Measurements from ENCODE around the gene SLC16A1.

GRCh38 chr1:112975336-112975735, 19.3 kb upstream of the SLC16A1 start:
- TF ChIP-seq CTCF (conservative IDR thresholded peaks at IDR 0.05; ENCODE audit: low read depth in 2 of 2) (no peak), POLR2AphosphoS5 (IDR thresholded peaks at IDR 0.05; ENCODE audit: low read depth) (no peak), EZH2phosphoT487 (IDR thresholded peaks at IDR 0.05; ENCODE audit: unreplicated experiment) (no peak), REST (IDR thresholded peaks at IDR 0.05; ENCODE audit: unreplicated experiment) (no peak)

All from GM23338 (cell line).